ENCODE measurements around the gene MITF. TPM values are rescaled to one million over a fixed set of nuclear protein-coding genes. Genes with fewer than 3 reads are reported as not detected.
A peak's percentile ranks its signal among the peaks of the same experiment; 100 is the strongest.

MITF gene
- total RNA-seq, 2 donors from 2014 or later = 9.3 to 12.2 TPM

DNA sequence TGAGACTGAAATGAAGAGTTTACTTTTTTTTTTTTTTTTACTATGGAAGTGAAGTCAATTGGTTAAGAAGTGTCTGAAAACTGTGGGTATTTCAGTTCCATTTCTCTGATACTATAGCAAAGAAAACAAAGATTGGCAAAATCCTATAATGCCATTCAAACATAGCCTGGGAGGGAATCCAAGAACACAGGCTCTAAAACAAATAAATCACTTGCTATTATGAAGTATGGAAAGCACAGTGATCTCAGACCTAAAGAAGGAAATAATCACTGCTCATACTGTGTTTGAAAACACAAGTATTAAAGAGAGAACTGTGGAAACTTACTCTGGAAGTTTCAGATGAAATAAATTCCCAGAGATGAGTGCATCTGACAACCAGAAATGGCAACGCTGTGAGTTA lies 272.3 kb downstream of the MITF start:
- Histone ChIP-seq H3K4me1 (peaks cover 10% of the 10 kb centered on the region), H3K27me3 (no peaks in the 10 kb centered on the region), H3K27ac (peak overlapping the region in 2 of 4 donors; percentile 4 to 61), H3K9me3 (no peaks in the 10 kb centered on the region), H3K36me3 (replicated peaks in 1 of 2; ENCODE audit: insufficient read depth in 1 of 2, low read depth in 2 of 2) (no peaks in the 10 kb centered on the region), H3K4me3 (no peak overlapping the region)
- WGBS, 2 donors = 19 to 31% methylated on average over 1 of the region's 1 CpG
- TF ChIP-seq, protein P1, sequence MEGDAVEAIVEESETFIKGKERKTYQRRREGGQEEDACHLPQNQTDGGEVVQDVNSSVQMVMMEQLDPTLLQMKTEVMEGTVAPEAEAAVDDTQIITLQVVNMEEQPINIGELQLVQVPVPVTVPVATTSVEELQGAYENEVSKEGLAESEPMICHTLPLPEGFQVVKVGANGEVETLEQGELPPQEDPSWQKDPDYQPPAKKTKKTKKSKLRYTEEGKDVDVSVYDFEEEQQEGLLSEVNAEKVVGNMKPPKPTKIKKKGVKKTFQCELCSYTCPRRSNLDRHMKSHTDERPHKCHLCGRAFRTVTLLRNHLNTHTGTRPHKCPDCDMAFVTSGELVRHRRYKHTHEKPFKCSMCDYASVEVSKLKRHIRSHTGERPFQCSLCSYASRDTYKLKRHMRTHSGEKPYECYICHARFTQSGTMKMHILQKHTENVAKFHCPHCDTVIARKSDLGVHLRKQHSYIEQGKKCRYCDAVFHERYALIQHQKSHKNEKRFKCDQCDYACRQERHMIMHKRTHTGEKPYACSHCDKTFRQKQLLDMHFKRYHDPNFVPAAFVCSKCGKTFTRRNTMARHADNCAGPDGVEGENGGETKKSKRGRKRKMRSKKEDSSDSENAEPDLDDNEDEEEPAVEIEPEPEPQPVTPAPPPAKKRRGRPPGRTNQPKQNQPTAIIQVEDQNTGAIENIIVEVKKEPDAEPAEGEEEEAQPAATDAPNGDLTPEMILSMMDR (IDR thresholded peaks at IDR 0.05) = no peak
- TF ChIP-seq POLR2A (IDR thresholded peaks at IDR 0.05) = no peak
- ATAC-seq = no peak
- intact Hi-C loops (cut with DNase I) = no loop called here
- DNase-seq = no peak

Small RNA genes within 50 kb of the gene (small RNA-seq; reads per million reads assigned to genes)
- not detected for gene RN7SL418P
